ENCODE data around the gene AQP12A.

AQP12A gene

GRCh38 chr2:240737512-240737911, 45.8 kb downstream of the AQP12A start:
- Mint-ChIP-seq H3K4me1 (no peaks in the 10 kb centered on the region), H3K4me3 (no peak overlapping the region), H3K9me3 (no peaks in the 10 kb centered on the region), H3K36me3 (ENCODE audit: insufficient read depth) (peaks cover 3% of the 10 kb centered on the region), H3K27me3 (no peaks in the 10 kb centered on the region), H3K27ac (ENCODE audit: low read depth) (no peak overlapping the region)
- ATAC-seq (replicated peaks; ENCODE audit: extremely low read depth, poor library complexity, severe bottlenecking) (no peak), DNase-seq (ENCODE audit: low spot score in 2 of 2) (no peak)

GRCh38 chr2:240737958-240738357, 46.3 kb downstream of the AQP12A start:
- Mint-ChIP-seq H3K4me1 (no peaks in the 10 kb centered on the region), H3K27me3 (no peaks in the 10 kb centered on the region), H3K4me3 (no peak overlapping the region), H3K9me3 (no peaks in the 10 kb centered on the region), H3K27ac (ENCODE audit: low read depth) (no peak overlapping the region), H3K36me3 (ENCODE audit: insufficient read depth) (peaks cover 3% of the 10 kb centered on the region)
- no peak for ATAC-seq (replicated peaks; ENCODE audit: extremely low read depth, poor library complexity, severe bottlenecking)
- DNase-seq (ENCODE audit: low spot score in 2 of 2), result no peak

GRCh38 chr2:240739797-240740196, 48.1 kb downstream of the AQP12A start:
- Mint-ChIP-seq H3K9me3 (no peaks in the 10 kb centered on the region), H3K36me3 (ENCODE audit: insufficient read depth) (peaks cover 2% of the 10 kb centered on the region), H3K27me3 (no peaks in the 10 kb centered on the region), H3K27ac (ENCODE audit: low read depth) (no peak overlapping the region), H3K4me3 (no peak overlapping the region), H3K4me1 (no peaks in the 10 kb centered on the region)
- DNase-seq (ENCODE audit: low spot score in 2 of 2), result no peak
- ATAC-seq (replicated peaks; ENCODE audit: extremely low read depth, poor library complexity, severe bottlenecking), result peak; percentile 59

GRCh38 chr2:240741091-240741490, 49.4 kb downstream of the AQP12A start:
- no peak overlapping the region for H3K4me3 Mint-ChIP-seq
- no peaks in the 10 kb centered on the region for H3K4me1 Mint-ChIP-seq
- H3K27ac Mint-ChIP-seq (ENCODE audit: low read depth), result no peak overlapping the region
- H3K36me3 Mint-ChIP-seq (ENCODE audit: insufficient read depth), result peaks cover 2% of the 10 kb centered on the region
- DNase-seq (ENCODE audit: low spot score in 2 of 2), result no peak
- no peak for ATAC-seq (replicated peaks; ENCODE audit: extremely low read depth, poor library complexity, severe bottlenecking)
- H3K9me3 Mint-ChIP-seq, result no peaks in the 10 kb centered on the region
- H3K27me3 Mint-ChIP-seq, result no peaks in the 10 kb centered on the region

- Mint-ChIP-seq H3K36me3 (ENCODE audit: insufficient read depth) (peaks cover 2% of the 10 kb centered on the region), H3K9me3 (no peaks in the 10 kb centered on the region), H3K27me3 (peaks cover 3% of the 10 kb centered on the region), H3K27ac (ENCODE audit: low read depth) (peak overlapping the region; percentile 42), H3K4me3 (no peak overlapping the region), H3K4me1 (no peaks in the 10 kb centered on the region)
- DNase-seq (ENCODE audit: low spot score in 2 of 2) (no peak), ATAC-seq (replicated peaks; ENCODE audit: extremely low read depth, poor library complexity, severe bottlenecking) (no peak)
Observed at GRCh38 chr2:240742602-240743095, 51.0 kb downstream of the AQP12A start.

- DNase-seq (ENCODE audit: low spot score in 2 of 2) (no peak), ATAC-seq (replicated peaks; ENCODE audit: extremely low read depth, poor library complexity, severe bottlenecking) (no peak)
- H3K27ac Mint-ChIP-seq (ENCODE audit: low read depth), result no peak overlapping the region
- H3K36me3 Mint-ChIP-seq (ENCODE audit: insufficient read depth), result peaks cover 2% of the 10 kb centered on the region
- H3K27me3 Mint-ChIP-seq, result peaks cover 8% of the 10 kb centered on the region
- H3K9me3 Mint-ChIP-seq, result no peaks in the 10 kb centered on the region
- no peaks in the 10 kb centered on the region for H3K4me1 Mint-ChIP-seq
- H3K4me3 Mint-ChIP-seq, result no peak overlapping the region
Observed at GRCh38 chr2:240745456-240745855, 53.8 kb downstream of the AQP12A start.

- Mint-ChIP-seq H3K36me3 (ENCODE audit: insufficient read depth) (peaks cover 2% of the 10 kb centered on the region), H3K9me3 (no peaks in the 10 kb centered on the region)
Observed at GRCh38 chr2:240745962-240746361, 54.3 kb downstream of the AQP12A start.

GRCh38 chr2:240746671-240747070, 55.0 kb downstream of the AQP12A start:
- no peak overlapping the region for H3K4me3 Mint-ChIP-seq
- ATAC-seq (replicated peaks; ENCODE audit: extremely low read depth, poor library complexity, severe bottlenecking) (no peak), DNase-seq (ENCODE audit: low spot score in 2 of 2) (no peak)
- H3K27ac Mint-ChIP-seq (ENCODE audit: low read depth), result no peak overlapping the region
- H3K4me1 Mint-ChIP-seq, result no peaks in the 10 kb centered on the region
- peaks cover 2% of the 10 kb centered on the region for H3K36me3 Mint-ChIP-seq (ENCODE audit: insufficient read depth)
- H3K27me3 Mint-ChIP-seq, result peaks cover 8% of the 10 kb centered on the region
- no peaks in the 10 kb centered on the region for H3K9me3 Mint-ChIP-seq

More at GRCh38 chr2:240745962-240746361, 54.3 kb downstream of the AQP12A start:
- no peak for ATAC-seq (replicated peaks; ENCODE audit: extremely low read depth, poor library complexity, severe bottlenecking)
- Mint-ChIP-seq H3K27me3 (peaks cover 8% of the 10 kb centered on the region), H3K27ac (ENCODE audit: low read depth) (no peak overlapping the region), H3K4me3 (no peak overlapping the region), H3K4me1 (no peaks in the 10 kb centered on the region)
- DNase-seq (ENCODE audit: low spot score in 2 of 2), result no peak

- ATAC-seq (replicated peaks; ENCODE audit: extremely low read depth, poor library complexity, severe bottlenecking), result no peak
- H3K4me3 Mint-ChIP-seq, result no peak overlapping the region
- peaks cover 8% of the 10 kb centered on the region for H3K27me3 Mint-ChIP-seq
- no peak for DNase-seq (ENCODE audit: low spot score in 2 of 2)
- no peaks in the 10 kb centered on the region for H3K36me3 Mint-ChIP-seq (ENCODE audit: insufficient read depth)
- no peak overlapping the region for H3K27ac Mint-ChIP-seq (ENCODE audit: low read depth)
- H3K9me3 Mint-ChIP-seq, result no peaks in the 10 kb centered on the region
- no peaks in the 10 kb centered on the region for H3K4me1 Mint-ChIP-seq
Observed at GRCh38 chr2:240747256-240747655, 55.6 kb downstream of the AQP12A start.
